IMR-90 (cell line): ENCODE results near the gene KRT78. TPM values are rescaled to one million over a fixed set of nuclear protein-coding genes. Genes with fewer than 3 reads are reported as not detected.

ENCODE experiments used
- ATAC-seq: fragments of 200-7000 bp; cut with Tn5 transposase; 2 replicates; pipeline ENCODE4 v1.9.1; 2020; ENCODE audit warnings: low read depth, mild to moderate bottlenecking, moderate library complexity
- BruUV-seq: library from RNA; stranded (reverse); fragments of 400-500 nt; replicated peaks from 2 replicates; lab custom pipeline; 2021; lab: Mats Ljungman, UMichigan
- CTCF ChIA-PET: fragments of 300-600 bp; formaldehyde crosslinking; extraction: SDS; loops from one replicate; lab custom pipeline; 2021; ENCODE audit warnings: antibody characterized with exemption; lab: Yijun Ruan, JAX
- POLR2A ChIA-PET: fragments of 300-600 bp; sonication (Branson Sonifier 250); formaldehyde crosslinking; loops from one replicate; lab custom pipeline; 2022; ENCODE audit warnings: antibody characterized with exemption; ENCODE audit not compliant: unreplicated experiment; lab: Charles Lee
- DNase-seq: peaks from one replicate; pipeline ENCODE4 v3.0.0; 2013
- H2AFZ ChIP-seq: replicated peaks from 2 replicates; pipeline ENCODE3; 2013; ENCODE audit warnings: low read length, mild to moderate bottlenecking; ENCODE audit not compliant: poor library complexity
- H2AK5ac ChIP-seq: 2 replicates; pipeline ENCODE4 v1.6.1; 2013; ENCODE audit warnings: low read depth, low read length, inconsistent platforms
- H2AK9ac ChIP-seq: replicated peaks from 2 replicates; pipeline ENCODE3; 2013; ENCODE audit warnings: mild to moderate bottlenecking, low read depth, low read length, moderate library complexity; ENCODE audit not compliant: poor library complexity
- H2BK120ac ChIP-seq: 2 replicates; pipeline ENCODE4 v1.6.1; 2013; ENCODE audit warnings: low read depth, low read length, inconsistent platforms
- H2BK15ac ChIP-seq: 3 replicates; pipeline ENCODE4 v1.6.1; 2013; ENCODE audit warnings: low read depth, low read length, inconsistent platforms
- H2BK20ac ChIP-seq: 2 replicates; pipeline ENCODE4 v1.6.1; 2013; ENCODE audit warnings: low read depth, mild to moderate bottlenecking, inconsistent platforms, low read length, moderate library complexity
- H2BK5ac ChIP-seq: 2 replicates; pipeline ENCODE4 v1.6.1; 2013; ENCODE audit warnings: mild to moderate bottlenecking, low read depth, low read length, inconsistent platforms; ENCODE audit not compliant: poor library complexity, severe bottlenecking
- H3K14ac ChIP-seq: replicated peaks from 2 replicates; pipeline ENCODE4 v1.6.1; 2013; ENCODE audit warnings: low read depth, low read length, inconsistent platforms
- H3K18ac ChIP-seq: 2 replicates; pipeline ENCODE4 v1.6.1; 2013; ENCODE audit warnings: low read depth, low read length, control low read depth
- H3K23ac ChIP-seq: 2 replicates; pipeline ENCODE4 v1.6.1; 2013; ENCODE audit warnings: low read depth, low read length, inconsistent platforms
- H3K27ac ChIP-seq: 2 replicates; pipeline ENCODE4 v1.5.1; 2013; ENCODE audit warnings: mild to moderate bottlenecking, control low read depth, low read length; ENCODE audit not compliant: insufficient read depth
- H3K27me3 ChIP-seq: 2 replicates; pipeline ENCODE4 v1.6.1; 2013; ENCODE audit warnings: low read length; ENCODE audit not compliant: control insufficient read depth, insufficient read depth
- H3K36me3 ChIP-seq: 2 replicates; pipeline ENCODE4 v1.6.1; 2013; ENCODE audit warnings: low read length, mixed read lengths; ENCODE audit not compliant: control insufficient read depth, insufficient read depth
- H3K4ac ChIP-seq: 2 replicates; pipeline ENCODE4 v1.6.1; 2013; ENCODE audit warnings: low read depth, low read length, inconsistent platforms
- H3K4me1 ChIP-seq: 2 replicates; pipeline ENCODE4 v1.6.1; 2013; ENCODE audit warnings: low read length, mixed read lengths; ENCODE audit not compliant: control insufficient read depth, insufficient read depth
- H3K4me2 ChIP-seq: 2 replicates; pipeline ENCODE4 v1.6.1; 2013; ENCODE audit warnings: low read depth, mild to moderate bottlenecking, control low read depth, low read length, moderate library complexity
- H3K4me3 ChIP-seq: 2 replicates; pipeline ENCODE4 v1.5.1; 2013; ENCODE audit warnings: low read depth, mild to moderate bottlenecking, control low read depth, low read length, moderate library complexity; ENCODE audit not compliant: insufficient read depth
- H3K56ac ChIP-seq: 2 replicates; pipeline ENCODE4 v1.6.1; 2013; ENCODE audit warnings: low read length, inconsistent platforms; ENCODE audit not compliant: insufficient read depth; ENCODE audit errors: extremely low read depth
- H3K79me1 ChIP-seq, 2 experiments: 2 replicates each; pipeline ENCODE4 v1.6.1; 2013; ENCODE audit warnings: low read length in 2 of 2, inconsistent platforms in 1 of 2, low read depth in 1 of 2
- H3K9ac ChIP-seq: 2 replicates; pipeline ENCODE4 v1.6.1; 2013; ENCODE audit warnings: low read depth, low read length, control low read depth
- H3K9me1 ChIP-seq: 2 replicates; pipeline ENCODE4 v1.6.1; 2013; ENCODE audit warnings: low read length, inconsistent platforms; ENCODE audit not compliant: insufficient read depth
- H3K9me3 ChIP-seq: 2 replicates; pipeline ENCODE4 v1.6.1; 2013; ENCODE audit warnings: low read length; ENCODE audit not compliant: control insufficient read depth, insufficient read depth
- H4K20me1 ChIP-seq: 2 replicates; pipeline ENCODE4 v1.6.1; 2013; ENCODE audit warnings: low read length, inconsistent platforms; ENCODE audit not compliant: insufficient read depth
- H4K5ac ChIP-seq: 2 replicates; pipeline ENCODE4 v1.6.1; 2013; ENCODE audit warnings: mild to moderate bottlenecking, low read depth, low read length, control low read depth
- H4K8ac ChIP-seq, 2 experiments: 2 replicates each; pipeline ENCODE4 v1.6.1; 2013; ENCODE audit warnings: low read depth in 2 of 2, low read length in 2 of 2, control low read depth in 1 of 2, inconsistent platforms in 1 of 2
- H4K91ac ChIP-seq: 2 replicates; pipeline ENCODE4 v1.6.1; 2013; ENCODE audit warnings: low read depth, low read length, inconsistent platforms; ENCODE audit not compliant: insufficient read depth
- BHLHE40 ChIP-seq: fragments of 150-350 bp; IDR thresholded peaks from 2 replicates; pipeline ENCODE4 v1.6.1; 2016; ENCODE audit warnings: mild to moderate bottlenecking, low read depth, low read length
- CEBPB ChIP-seq: IDR thresholded peaks from 2 replicates; pipeline ENCODE4 v1.6.1; 2012; ENCODE audit warnings: low read depth, low read length, improper control_type of control experiment
- CHD1 ChIP-seq: IDR thresholded peaks from 2 replicates; pipeline ENCODE4 v1.6.1; 2012; ENCODE audit warnings: low read depth, low read length, improper control_type of control experiment
- CTCF ChIP-seq: conservative IDR thresholded peaks from 2 replicates; pipeline ENCODE4 v1.5.1; 2012; ENCODE audit warnings: mild to moderate bottlenecking, low read depth, low read length, improper control_type of control experiment
- ELK1 ChIP-seq: fragments of 150-350 bp; IDR thresholded peaks from 2 replicates; pipeline ENCODE4 v1.6.1; 2016; ENCODE audit warnings: low read depth, mild to moderate bottlenecking, low read length, moderate library complexity, borderline replicate concordance
- FOS ChIP-seq: fragments of 150-350 bp; IDR thresholded peaks from 2 replicates; pipeline ENCODE4 v1.6.1; 2016; ENCODE audit warnings: low read depth, low read length
- MAFK ChIP-seq: IDR thresholded peaks from 2 replicates; pipeline ENCODE4 v1.6.1; 2012; ENCODE audit warnings: low read depth, low read length, improper control_type of control experiment
- MXI1 ChIP-seq: IDR thresholded peaks from 2 replicates; pipeline ENCODE4 v1.6.1; 2012; ENCODE audit warnings: low read depth, mild to moderate bottlenecking, low read length, moderate library complexity, borderline replicate concordance
- NFE2L2 ChIP-seq: fragments of 150-350 bp; IDR thresholded peaks from 2 replicates; pipeline ENCODE4 v1.6.1; 2016; ENCODE audit warnings: low read depth, mild to moderate bottlenecking, low read length
- POLR2A ChIP-seq: IDR thresholded peaks from 2 replicates; pipeline ENCODE4 v1.6.1; 2012; ENCODE audit warnings: mild to moderate bottlenecking, low read depth, low read length
- RAD21 ChIP-seq: IDR thresholded peaks from 2 replicates; pipeline ENCODE4 v1.6.1; 2012; ENCODE audit warnings: low read length, improper control_type of control experiment
- RCOR1 ChIP-seq: IDR thresholded peaks from 2 replicates; pipeline ENCODE4 v1.6.1; 2012; ENCODE audit warnings: mild to moderate bottlenecking, low read length, improper control_type of control experiment; ENCODE audit not compliant: insufficient replicate concordance
- RFX5 ChIP-seq: IDR thresholded peaks from 2 replicates; pipeline ENCODE4 v1.8.0; 2012; ENCODE audit warnings: low read depth, mild to moderate bottlenecking, low read length, moderate library complexity
- SMC3 ChIP-seq: fragments of 150-350 bp; IDR thresholded peaks from 2 replicates; pipeline ENCODE4 v1.6.1; 2016; ENCODE audit warnings: low read depth, mild to moderate bottlenecking, antibody characterized with exemption, low read length, moderate library complexity
- USF2 ChIP-seq: fragments of 150-350 bp; IDR thresholded peaks from 2 replicates; pipeline ENCODE4 v1.6.1; 2017; ENCODE audit warnings: mild to moderate bottlenecking, antibody characterized with exemption, low read length, low read depth
- WGBS, 2 experiments: methylation state at CpG; one replicate each; pipeline versions ENCODE4 v1.1.5 to v1.1.7; 2013; ENCODE audit warnings: missing lambda C conversion rate in 2 of 2; ENCODE audit not compliant: insufficient read length in 1 of 2; ENCODE audit errors: extremely low coverage in 2 of 2; 5-methylcytosine and 5-hydroxymethylcytosine counted together
- dilution Hi-C: fragments of 300-500 bp; cut with HindIII; formaldehyde crosslinking; loops from one replicate; pipeline ENCODE4 v1.14.3; 2018; ENCODE audit warnings: low sequenced_read_pairs; ENCODE audit not compliant: unreplicated experiment
- in situ Hi-C: fragments of 300-500 bp; cut with MboI; formaldehyde crosslinking; loops from 3 replicates; pipeline ENCODE4 v1.14.3; 2019; ENCODE audit warnings: low sequenced_read_pairs, inconsistent platforms, mixed read lengths
- intact Hi-C: fragments of 100-400 bp; cut with micrococcal nuclease; formaldehyde crosslinking; loops from 2 replicates; pipeline ENCODE4 v1.10.0; 2022
- polyA plus RNA-seq, 3 experiments: library from polyadenylated mRNA; depleted of rRNA; stranded (reverse); fragments of >200 nt; gene quantifications; 2 replicates each; pipeline ENCODE4 v1.2.3, GENCODE V29; 2012; ENCODE audit warnings: low replicate concordance in 1 of 3
- total RNA-seq: library from RNA; depleted of rRNA; stranded (reverse); fragments of >200 nt; gene quantifications from 2 replicates; pipeline ENCODE4 v1.2.3, GENCODE V29; 2012

Gene KRT78
- total and polyA plus RNA-seq, 2 of the 4 experiments (the other 2 are of a cell fraction), result not detected

- POLR2A ChIA-PET, result no interaction called here
- peak; percentile 72 for ATAC-seq
- BruUV-seq, result no TSS peak
- no peaks in the 10 kb centered on the region for H3K9me1 ChIP-seq
- no peak within 1 kb of the TSS for H4K8ac ChIP-seq
- no peak within 1 kb of the TSS for H4K91ac ChIP-seq
- H3K18ac ChIP-seq, result no peak within 1 kb of the TSS
- no peak within 1 kb of the TSS for H3K4me3 ChIP-seq
- no peak for DNase-seq
- no peak within 1 kb of the TSS for H3K23ac ChIP-seq
- in situ Hi-C loops, result no loop called here
- H3K79me1 ChIP-seq, result no peaks in the 10 kb centered on the region
- H3K14ac ChIP-seq, result no peak within 1 kb of the TSS
- H3K9ac ChIP-seq, result no peak within 1 kb of the TSS
- CTCF ChIA-PET, result no interaction called here
- no peaks in the 10 kb centered on the region for H3K36me3 ChIP-seq
- peak within 1 kb of the TSS; percentile 3; the same call in 1 of the 2 replicates for H3K4ac ChIP-seq
- H2BK5ac ChIP-seq, result no peak within 1 kb of the TSS
- peaks cover 6% of the 10 kb centered on the region for H3K4me1 ChIP-seq
- H4K5ac ChIP-seq, result no peak within 1 kb of the TSS
- H4K20me1 ChIP-seq, result no peaks in the 10 kb centered on the region
- no peak within 1 kb of the TSS for H2AK5ac ChIP-seq
- H2AK9ac ChIP-seq, result no peak within 1 kb of the TSS
- 65% methylated on average over 8 of the region's 15 CpGs; no CpG with 5 or more reads in 1 of the 2 experiments for WGBS, 2 experiments
- H2BK20ac ChIP-seq, result no peak within 1 kb of the TSS; the same call in 1 of the 2 replicates
- peaks cover 43% of the 10 kb centered on the region for H3K27me3 ChIP-seq
- no peak within 1 kb of the TSS for H2BK15ac ChIP-seq
- H3K27ac ChIP-seq, result no peak within 1 kb of the TSS
- no peaks in the 10 kb centered on the region for H3K9me3 ChIP-seq
- no peak within 1 kb of the TSS for H2AFZ ChIP-seq
- H2BK120ac ChIP-seq, result peak within 1 kb of the TSS; percentile 0; the same call in 1 of the 2 replicates
- intact Hi-C loops, result no loop called here
- no peak within 1 kb of the TSS; the same call in 1 of the 2 replicates for H3K56ac ChIP-seq
- dilution Hi-C loops, result no loop called here
- H3K4me2 ChIP-seq, result peak within 1 kb of the TSS; percentile 13; the same call in 1 of the 2 replicates
- TF ChIP-seq RAD21, result no peak
- TF ChIP-seq BHLHE40, result no peak
- no peak for TF ChIP-seq NFE2L2
- no peak for TF ChIP-seq FOS
- TF ChIP-seq CHD1, result no peak
- no peak for TF ChIP-seq RFX5
- no peak for TF ChIP-seq CEBPB
- no peak for TF ChIP-seq CTCF
- TF ChIP-seq SMC3, result no peak
- TF ChIP-seq RCOR1, result no peak
- no peak for TF ChIP-seq POLR2A
- TF ChIP-seq ELK1, result no peak
- no peak for TF ChIP-seq USF2
- no peak for TF ChIP-seq MXI1
- no peak for TF ChIP-seq MAFK
Measured at GRCh38 chr12:52813885-52814709, 34.7 kb downstream of the KRT78 start, which contains the start of gene KRT4. Gene KRT4, minus strand, starts transcription at chr12:52814116. Its CDS starts 58 bp downstream, at chr12:52814058.
